ENCODE results near the gene GPR155. TPM values are rescaled to one million over a fixed set of nuclear protein-coding genes. Genes with fewer than 3 reads are reported as not detected.
"Not testable (repeated sequence)": the region's sequence is repeated elsewhere in the genome, so short reads cannot be mapped to it uniquely, and the experiment has no call there.

GPR155 gene
- total and polyA plus RNA-seq, 9 of the 15 experiments (the other 6 are each of a cell fraction or from before 2014, with no cell fraction given) = 0.04 to 0.40 (median 0.11) TPM; not detected in 1

DNA sequence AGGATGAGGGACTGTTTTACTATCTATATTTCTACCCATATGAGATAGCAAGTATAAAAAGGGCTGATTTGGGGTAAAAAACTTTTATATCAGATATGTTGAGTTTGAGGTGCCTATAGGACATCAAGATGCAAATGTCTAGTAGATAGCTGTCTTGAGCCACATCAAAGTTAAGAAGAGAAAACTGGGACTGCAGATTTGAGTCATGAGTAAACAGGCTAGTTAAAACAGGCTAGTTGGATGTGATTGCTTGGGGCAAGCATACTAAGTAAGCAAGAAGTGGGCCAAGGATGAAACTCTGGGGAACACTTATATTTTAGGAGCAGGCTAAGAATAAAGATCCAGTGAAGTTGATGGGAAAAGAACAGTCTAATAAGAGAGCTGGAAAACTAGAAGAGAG lies 94.1 kb downstream of the GPR155 start:
- peaks cover 31% of the 10 kb centered on the region for H3K79me2 ChIP-seq (ENCODE audit: control insufficient read depth, insufficient read depth, low read length)

DNA sequence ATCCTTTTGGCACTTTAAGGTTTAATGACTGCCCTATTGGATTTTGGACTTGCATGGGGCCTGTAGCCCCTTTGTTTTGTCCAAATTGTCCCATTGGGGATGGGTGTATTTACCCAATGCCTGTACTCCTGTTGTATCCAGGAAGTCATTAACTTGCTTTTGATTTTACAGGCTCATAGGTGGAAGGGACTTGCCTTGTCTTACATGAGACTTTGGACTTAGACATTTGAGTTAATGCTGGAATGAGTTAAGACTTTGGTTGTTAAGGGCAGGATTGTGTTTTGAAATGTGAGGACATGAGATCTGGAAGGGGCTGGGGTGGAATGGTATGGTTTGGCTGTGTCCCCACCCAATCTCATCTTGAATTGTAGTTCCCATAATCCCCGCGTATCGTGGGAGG lies 96.5 kb downstream of the GPR155 start:
- H3K9me1 ChIP-seq (ENCODE audit: control insufficient read depth, insufficient read depth, low read length); H3K4me1 ChIP-seq (replicated peaks in 1 of 2; ENCODE audit: control insufficient read depth in 2 of 2, insufficient read depth in 2 of 2, low read length in 2 of 2); H3K27me3 ChIP-seq (ENCODE audit: control insufficient read depth in 2 of 2, insufficient read depth in 2 of 2, low read length in 2 of 2); H3K9ac ChIP-seq (ENCODE audit: insufficient read depth in 1 of 2, low read depth in 2 of 2, low read length in 2 of 2); ATAC-seq; intact Hi-C loops (cut with micrococcal nuclease); DNase-seq (ENCODE audit: extremely low read depth in 1 of 4, low spot score in 3 of 4); H2AFZ ChIP-seq (ENCODE audit: low read depth, low read length); H3K4me3 ChIP-seq; H3K4me2 ChIP-seq (ENCODE audit: insufficient read depth, low read length); H3K27ac ChIP-seq (ENCODE audit: extremely low read depth, low read depth, low read length); in situ Hi-C loops (cut with MboI); CTCF ChIA-PET (ENCODE audit: low intra/inter-chr PET ratio); FAIRE-seq; BruUV-seq (replicated peaks); H3K9me3 ChIP-seq (replicated peaks; ENCODE audit: control insufficient read depth, insufficient read depth, low read depth, low read length); H4K20me1 ChIP-seq (replicated peaks; ENCODE audit: control insufficient read depth, insufficient read depth, low read length): not testable (repeated sequence)
- 89% methylated on average over 3 of the region's 3 CpGs for WGBS (ENCODE audit: insufficient coverage, low coverage, missing lambda C conversion rate)
- POLR2A ChIA-PET = interaction anchor here (0.6 kb wide), 1 partner anchor 47 kb away, joined by 3 read pairs; no protein-coding TSS in a partner anchor
- peaks cover 11% of the 10 kb centered on the region for H3K36me3 ChIP-seq (ENCODE audit: control insufficient read depth, insufficient read depth, low read length)
- peaks cover 23% of the 10 kb centered on the region for H3K79me2 ChIP-seq (ENCODE audit: control insufficient read depth, insufficient read depth, low read length)

More for the DNA sequence above, 94.1 kb downstream of the GPR155 start:
- no peak overlapping the region for H2AFZ ChIP-seq (ENCODE audit: low read depth, low read length)
- POLR2A ChIA-PET = interaction anchor here (0.8 to 1.1 kb wide), 2 partner anchors 24 to 243 kb away, joined by 3 read pairs; no protein-coding TSS in a partner anchor
- CTCF ChIA-PET (ENCODE audit: low intra/inter-chr PET ratio) = interaction anchor here (0.6 kb wide), 1 partner anchor 307 kb away, joined by 3 read pairs; no protein-coding TSS in a partner anchor
- H3K4me2 ChIP-seq (ENCODE audit: insufficient read depth, low read length) = no peak overlapping the region
- DNase-seq (ENCODE audit: extremely low read depth in 1 of 4, low spot score in 3 of 4) (no peak), ATAC-seq (no peak), FAIRE-seq (no peak)
- no peaks in the 10 kb centered on the region for H3K9me1 ChIP-seq (ENCODE audit: control insufficient read depth, insufficient read depth, low read length)
- TF ChIP-seq ETS2 (tag; IDR thresholded peaks at IDR 0.05; ENCODE audit: borderline replicate concordance, poor library complexity, severe bottlenecking) = no peak
- TF ChIP-seq ZNF57 (CRISPR knock-in tag; IDR thresholded peaks at IDR 0.05) = no peak
- no peak for TF ChIP-seq RBFOX2 (IDR thresholded peaks at IDR 0.05; ENCODE audit: low read depth, low read length)
- no peak for TF ChIP-seq FIP1L1 (IDR thresholded peaks at IDR 0.05; ENCODE audit: low read depth, low read length, poor library complexity, severe bottlenecking)
- TF ChIP-seq ZNF699 (CRISPR knock-in tag; IDR thresholded peaks at IDR 0.05; ENCODE audit: insufficient replicate concordance) = no peak
- TF ChIP-seq MCM7 (IDR thresholded peaks at IDR 0.05) = no peak
- no peak for TF ChIP-seq NR2C2 (CRISPR knock-in tag; IDR thresholded peaks at IDR 0.05)
- TF ChIP-seq NR2C2 (tag; IDR thresholded peaks at IDR 0.05) = no peak
- H3K27me3 ChIP-seq (ENCODE audit: control insufficient read depth in 2 of 2, insufficient read depth in 2 of 2, low read length in 2 of 2) = no peaks in the 10 kb centered on the region
- peaks cover 4 to 5% of the 10 kb centered on the region in 2 experiments; a peak in 1 of 5 replicates for H3K4me1 ChIP-seq (replicated peaks in 1 of 2; ENCODE audit: control insufficient read depth in 2 of 2, insufficient read depth in 2 of 2, low read length in 2 of 2)
- H3K9ac ChIP-seq (ENCODE audit: insufficient read depth in 1 of 2, low read depth in 2 of 2, low read length in 2 of 2) = no peak overlapping the region
- H3K27ac ChIP-seq (ENCODE audit: extremely low read depth, low read depth, low read length) = no peak overlapping the region
- H3K36me3 ChIP-seq (ENCODE audit: control insufficient read depth, insufficient read depth, low read length) = no peaks in the 10 kb centered on the region; the same call in 2 of the 3 replicates
- in situ Hi-C loops (cut with MboI) (no loop called here), intact Hi-C loops (cut with micrococcal nuclease) (no loop called here)
- no peak overlapping the region for H3K4me3 ChIP-seq
- no peaks in the 10 kb centered on the region for H4K20me1 ChIP-seq (replicated peaks; ENCODE audit: control insufficient read depth, insufficient read depth, low read length)
- no peaks in the 10 kb centered on the region for H3K9me3 ChIP-seq (replicated peaks; ENCODE audit: control insufficient read depth, insufficient read depth, low read depth, low read length)
- BruUV-seq (replicated peaks) = no TSS peak

Data from K562 (cell line).